Parietal lobe (tissue), 1 donor: ENCODE results near the gene IDI2. TPM values are rescaled to one million over a fixed set of nuclear protein-coding genes. Genes with fewer than 3 reads are reported as not detected.

ENCODE experiments used
- total RNA-seq: library from RNA; depleted of rRNA; stranded (reverse); fragments of >200 nt; gene quantifications from one replicate; pipeline ENCODE4 v1.2.3, GENCODE V29; 2014

The IDI2 gene
- total RNA-seq: not detected

DNA sequence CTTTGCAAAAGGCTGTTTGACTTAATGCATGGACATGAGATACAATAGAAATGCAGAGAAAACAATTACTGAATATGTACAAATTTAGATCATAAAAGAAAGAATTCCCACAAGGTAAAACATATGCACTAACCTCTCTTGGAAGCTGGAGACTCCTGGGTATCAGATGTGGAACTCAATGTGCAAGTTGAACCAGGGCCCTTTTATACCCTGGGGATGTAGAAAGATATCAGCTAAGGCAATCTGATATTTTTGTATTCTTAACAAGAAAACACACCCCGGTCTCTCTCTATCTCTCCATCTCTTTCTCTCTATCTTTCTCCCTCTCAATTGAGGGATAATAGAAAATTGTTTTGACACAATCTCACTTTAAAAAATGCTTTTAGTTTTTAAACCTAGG is at the start of gene IDI2:
IDI2 (minus strand) TSS at position 177 of the 400 bp plus-strand sequence. CDS start 1,136 bp downstream, outside the sequence.

DNA sequence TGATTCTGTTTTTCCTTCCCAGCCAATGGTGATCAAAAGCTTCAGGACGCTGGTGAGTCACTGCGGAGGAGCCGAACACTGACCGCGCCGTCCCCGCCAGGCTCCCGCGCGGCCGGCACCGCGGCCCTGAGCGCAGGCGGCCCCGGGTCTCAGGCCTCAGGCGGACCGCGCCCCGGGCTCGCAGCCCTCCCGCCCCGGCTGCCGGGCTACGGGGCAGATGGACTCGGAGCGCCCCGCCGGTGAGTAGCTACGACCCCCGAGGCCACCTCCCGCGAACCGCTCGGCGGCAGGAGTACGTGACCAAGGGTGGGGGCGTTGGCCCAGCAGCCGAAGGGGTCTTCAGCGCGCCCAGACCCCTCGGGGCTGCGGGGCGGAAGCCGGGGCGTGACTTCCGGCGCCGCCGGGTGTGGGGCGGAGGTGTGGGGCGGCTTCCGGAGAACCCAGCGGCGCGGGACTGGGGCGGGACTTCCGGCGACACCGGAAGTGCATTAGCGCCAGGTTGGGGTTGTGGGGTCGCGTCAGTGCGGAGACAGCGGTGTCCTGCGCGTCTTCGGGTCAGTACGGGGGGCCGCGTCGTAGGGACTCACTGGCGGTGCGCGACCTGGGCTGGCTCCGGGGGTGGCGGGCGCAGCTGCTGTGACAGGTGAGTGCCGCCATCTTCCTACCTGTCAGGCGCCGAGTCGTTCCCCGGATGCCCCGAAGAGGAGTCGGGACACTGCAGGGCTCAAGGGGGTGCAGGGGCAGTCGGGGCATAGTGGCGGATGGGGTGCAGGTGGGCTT is 30.9 kb upstream of the IDI2 start, which contains the start of gene WDR37:
WDR37 (plus strand) TSS at position 60 of the 780 bp plus-strand sequence. CDS start 15,771 bp downstream, outside the sequence.

DNA sequence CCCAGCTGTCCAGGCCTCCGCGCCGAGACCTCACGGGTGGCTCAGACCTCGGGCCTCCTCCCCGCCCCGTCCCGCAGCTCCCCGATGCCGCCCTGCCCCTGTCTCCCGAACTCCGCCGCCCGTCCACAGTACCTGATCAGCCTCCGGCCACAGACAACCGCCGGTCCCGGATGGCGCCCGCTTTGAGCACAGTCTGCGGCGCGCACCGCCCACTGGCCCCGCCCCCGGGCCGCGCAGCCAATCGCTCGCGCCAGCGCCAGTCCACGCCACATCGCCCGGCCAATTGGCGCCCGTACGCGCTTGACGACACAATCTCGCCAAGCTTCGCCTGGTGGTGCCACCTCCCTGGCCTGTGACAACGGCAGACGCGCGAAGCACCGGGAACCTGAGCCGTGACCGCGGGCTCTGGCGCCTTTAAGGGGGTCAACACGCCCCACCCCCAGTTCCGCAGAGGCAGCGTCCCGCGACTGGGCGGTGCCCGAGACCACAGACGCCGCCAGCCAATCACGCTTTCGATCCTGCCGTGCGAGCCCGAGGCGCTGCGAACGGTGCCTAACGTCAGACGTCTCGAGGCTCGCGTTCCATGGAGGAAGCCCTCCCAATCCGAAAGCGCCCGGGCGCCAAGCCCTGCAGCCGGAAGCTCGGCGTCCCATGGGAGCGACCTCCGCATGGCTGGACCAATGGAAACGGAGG is 23.2 kb upstream of the IDI2 start, which contains the start of gene IDI1:
IDI1 (minus strand) TSS at position 388 of the 693 bp plus-strand sequence; CDS start at position 272, 116 bp downstream.

DNA sequence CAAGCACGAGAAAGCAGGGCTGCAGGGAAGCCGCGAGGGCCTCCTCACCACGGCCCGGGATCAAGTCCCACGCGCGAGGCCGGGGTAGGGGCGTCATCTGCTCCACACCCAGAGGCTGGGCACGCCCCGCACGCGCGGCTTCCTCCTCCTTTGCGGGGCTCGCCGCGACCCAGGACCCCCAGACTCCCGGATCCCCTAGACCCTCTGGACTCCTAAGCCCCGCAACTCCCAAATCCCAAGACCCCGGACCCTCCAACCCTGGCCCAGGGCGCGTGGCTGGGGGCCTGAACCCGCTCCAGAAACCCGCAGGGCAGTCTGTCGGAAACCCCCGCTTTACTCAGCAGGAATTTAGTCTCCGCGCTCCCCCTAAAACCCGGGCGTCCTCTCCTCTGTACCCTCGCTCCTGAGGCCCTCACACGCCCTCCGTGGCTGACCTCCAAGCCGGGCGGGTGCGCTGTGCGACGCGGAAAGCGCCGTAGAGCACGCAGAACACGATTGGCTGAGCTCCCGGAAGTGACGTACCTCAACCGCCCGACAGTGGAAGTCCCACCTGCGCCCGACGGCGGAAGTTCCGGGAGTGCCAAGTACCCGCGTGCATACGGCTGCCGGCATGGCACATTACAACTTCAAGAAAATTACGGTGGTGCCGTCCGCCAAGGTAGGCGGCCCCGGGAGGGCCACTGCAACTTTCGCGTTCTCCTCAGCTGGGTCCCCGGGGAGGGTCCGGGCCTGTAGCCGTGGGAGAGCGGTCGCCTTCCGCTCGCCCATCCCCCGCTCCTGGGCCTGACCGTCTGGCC is 37.6 kb downstream of the IDI2 start, which contains the start of gene GTPBP4:
GTPBP4 (plus strand) TSS at position 565 of the 797 bp plus-strand sequence; CDS start at position 611, 46 bp downstream.

Other genes starting within 250 kb of the IDI2 start
- gene LARP4B, start 94.2 kb downstream of the IDI2 start, total RNA-seq: 57.9 TPM
- 31.9 TPM for gene GTPBP4, start 37.4 kb downstream of the IDI2 start, total RNA-seq
- 136 TPM for gene IDI1, start 23.3 kb upstream of the IDI2 start, total RNA-seq
- 34.4 TPM for gene WDR37, start 30.5 kb upstream of the IDI2 start, total RNA-seq